Gastrocnemius medialis (tissue), 4 donors: ENCODE results near the gene EPB41L4A. TPM values are rescaled to one million over a fixed set of nuclear protein-coding genes. Genes with fewer than 3 reads are reported as not detected.

ENCODE experiments used
- ATAC-seq, 2 donors: fragments of 150-250 bp; one replicate each; pipeline ENCODE4 v1.9.1; 2016
- DNase-seq, 2 donors: peaks; one replicate each; pipeline ENCODE4 v3.0.0-alpha.2; 2019
- H3K27ac ChIP-seq, 4 donors: fragments of 200-600 bp; sonication (generic); 1 replicate in 1 of 4; 2 replicates in 3 of 4; pipeline ENCODE4 v1.5.1; 2016 to 2018; ENCODE audit warnings: mild to moderate bottlenecking in 2 of 4, moderate library complexity in 1 of 4
- H3K27me3 ChIP-seq, 3 donors: fragments of 200-600 bp; sonication (generic) in 2 of 3; 1 replicate in 1 of 3; 2 replicates in 2 of 3; pipeline versions ENCODE4 v1.5.1 to v1.6.0; 2016 to 2019; ENCODE audit warnings: mild to moderate bottlenecking in 1 of 3, moderate library complexity in 1 of 3
- H3K36me3 ChIP-seq, 2 donors: fragments of 200-600 bp; sonication (generic) in 1 of 2; one replicate each; pipeline ENCODE4 v1.5.1; 2017 to 2018
- H3K4me1 ChIP-seq, 2 donors: fragments of 200-600 bp; sonication (generic) in 1 of 2; one replicate each; pipeline ENCODE4 v1.5.1; 2016 to 2017; ENCODE audit warnings: mild to moderate bottlenecking in 2 of 2
- H3K4me3 ChIP-seq, 4 donors: fragments of 200-600 bp; sonication (generic) in 3 of 4; 1 replicate in 1 of 4; 2 replicates in 3 of 4; pipeline ENCODE4 v1.5.1; 2016 to 2019; ENCODE audit warnings: mild to moderate bottlenecking in 2 of 4
- H3K9me3 ChIP-seq, 3 donors: fragments of 200-600 bp; sonication (generic) in 2 of 3; 1 replicate in 1 of 3; 2 replicates in 2 of 3; pipeline ENCODE4 v1.5.1; 2016 to 2019
- CTCF ChIP-seq, 5 experiments: fragments of 450-650 bp in 3 of 5; fragments of 200-600 bp in 2 of 5; sonication (generic) in 2 of 5; IDR thresholded peaks in 4 of 5; conservative IDR thresholded peaks in 1 of 5; 1 replicate in 4 of 5; 2 replicates in 1 of 5; pipeline ENCODE4 v1.5.1; 2016 to 2019; ENCODE audit warnings: antibody characterized with exemption in 5 of 5, mild to moderate bottlenecking in 3 of 5, moderate library complexity in 3 of 5
- POLR2A ChIP-seq, 2 donors: fragments of 450-650 bp; IDR thresholded peaks; one replicate each; pipeline ENCODE4 v1.6.1; 2017; ENCODE audit warnings: antibody characterized with exemption in 2 of 2, mild to moderate bottlenecking in 2 of 2, moderate library complexity in 2 of 2
- in situ Hi-C, 4 donors: fragments of 200-750 bp; cut with MboI; loops; one replicate each; pipeline versions ENCODE4 v1.15.0 to v1.8.0; 2017; ENCODE audit warnings: low sequenced_read_pairs in 4 of 4
- intact Hi-C: fragments of 100-400 bp; cut with DNase I; formaldehyde crosslinking; loops from one replicate; pipeline ENCODE4 v1.15.1; 2023; ENCODE audit warnings: low total_unique reads
- total RNA-seq, 4 donors: library from RNA; depleted of rRNA; stranded (reverse); fragments of >200 nt; gene quantifications; one replicate each; pipeline versions ENCODE4 v1.1.0 to v1.2.3, GENCODE V29; 2016

The EPB41L4A gene
- total RNA-seq, 4 donors from 2014 or later: 1.8 to 10.6 (median 3.8) TPM

DNA sequence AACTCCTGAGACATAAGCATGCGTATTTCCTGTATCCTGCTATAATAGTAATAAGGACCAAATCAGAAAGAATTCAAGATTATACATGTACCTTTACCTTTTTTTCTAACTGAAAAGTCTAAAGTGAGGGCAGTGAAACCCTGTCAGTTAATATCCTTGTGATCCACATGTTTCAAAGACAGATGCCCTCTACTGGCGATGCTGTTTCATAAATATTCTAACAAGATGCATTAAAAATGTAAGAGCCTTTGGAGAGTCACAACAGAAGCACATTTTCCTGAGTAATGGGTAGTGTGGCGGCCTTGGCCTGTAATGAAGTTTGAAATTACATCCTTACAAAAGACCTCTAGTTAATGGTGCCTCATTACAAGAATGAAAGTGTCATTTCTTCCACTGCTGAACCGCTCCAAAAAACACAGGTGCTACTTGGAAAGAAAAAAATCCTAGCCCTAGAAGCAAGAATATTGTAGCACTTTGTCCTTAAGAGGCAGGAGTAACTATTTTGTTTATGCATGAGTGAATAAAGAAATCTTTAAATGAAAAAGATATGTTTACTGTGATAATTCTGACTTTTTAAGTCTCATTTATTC lies 232.6 kb downstream of the EPB41L4A start:
- ATAC-seq (no peak), DNase-seq (no peak)
- Histone ChIP-seq H3K27ac (no peak overlapping the region), H3K27me3 (no peaks in the 10 kb centered on the region), H3K36me3 (no peaks in the 10 kb centered on the region), H3K4me3 (no peak overlapping the region), H3K9me3 (no peaks in the 10 kb centered on the region), H3K4me1 (no peaks in the 10 kb centered on the region)
- in situ Hi-C loops (loop anchor here in 1 of 4 donors (25.0 kb wide), 1 partner anchor 551 kb away; the partner anchor contains the start of gene APC), intact Hi-C loops (no loop called here)
- TF ChIP-seq CTCF (IDR thresholded peaks at IDR 0.05 in 4 of 5, conservative IDR thresholded peaks at IDR 0.05 in 1 of 5) (peak in 2 of 5 experiments; percentile 30 to 55), POLR2A (IDR thresholded peaks at IDR 0.05) (no peak)

- no peak for ATAC-seq
- intact Hi-C loops: no loop called here
- Histone ChIP-seq H3K9me3 (no peaks in the 10 kb centered on the region), H3K27ac (no peak overlapping the region), H3K36me3 (no peaks in the 10 kb centered on the region), H3K27me3 (no peaks in the 10 kb centered on the region), H3K4me1 (no peaks in the 10 kb centered on the region), H3K4me3 (no peak overlapping the region)
- no peak for TF ChIP-seq POLR2A (IDR thresholded peaks at IDR 0.05)
- no peak for DNase-seq
- in situ Hi-C loops: loop anchor here in 1 of 4 donors (25.0 kb wide), 1 partner anchor 553 kb away; the partner anchor contains the start of gene APC
These were observed 235.2 kb downstream of the EPB41L4A start for GRCh38 chr5:112183874-112184273.

DNA sequence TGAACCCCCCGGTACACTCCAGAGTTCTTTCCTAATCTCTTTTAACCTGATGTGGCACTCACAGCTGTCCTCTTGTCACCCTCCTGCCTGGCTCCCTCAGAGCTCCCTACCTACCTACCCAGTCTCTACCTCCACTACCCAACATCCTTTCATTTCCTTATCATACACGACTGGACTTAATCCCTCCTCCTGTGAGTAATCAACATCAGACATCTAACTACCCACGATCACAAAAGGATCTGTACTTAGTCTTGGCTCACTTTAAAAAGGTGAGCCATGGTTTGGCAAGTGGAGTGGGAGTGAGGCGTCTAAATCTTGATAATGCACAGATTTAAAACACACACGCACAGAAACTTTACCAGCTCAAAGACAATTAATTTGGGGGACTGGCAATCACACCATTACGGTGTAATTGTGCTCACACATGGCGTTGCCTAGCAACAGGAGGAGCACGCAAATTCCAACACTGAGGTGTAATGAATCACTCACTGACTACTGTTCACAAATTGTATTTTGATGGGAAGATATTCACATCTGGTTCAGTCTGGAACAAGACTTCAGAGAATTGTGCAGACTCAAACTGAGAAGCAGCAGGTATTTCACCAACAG lies 235.9 kb downstream of the EPB41L4A start:
- Histone ChIP-seq H3K4me1 (no peaks in the 10 kb centered on the region), H3K36me3 (no peaks in the 10 kb centered on the region), H3K4me3 (no peak overlapping the region), H3K27me3 (no peaks in the 10 kb centered on the region), H3K27ac (no peak overlapping the region), H3K9me3 (no peaks in the 10 kb centered on the region)
- DNase-seq: no peak
- no peak for TF ChIP-seq CTCF (IDR thresholded peaks at IDR 0.05 in 4 of 5, conservative IDR thresholded peaks at IDR 0.05 in 1 of 5)
- intact Hi-C loops: no loop called here
- in situ Hi-C loops: loop anchor here in 1 of 4 donors (25.0 kb wide), 1 partner anchor 554 kb away; the partner anchor contains the start of gene APC
- ATAC-seq: no peak

GRCh38 chr5:112179290-112179689 lies 239.8 kb downstream of the EPB41L4A start:
- Histone ChIP-seq H3K27ac (no peak overlapping the region), H3K4me3 (no peak overlapping the region), H3K27me3 (no peaks in the 10 kb centered on the region), H3K36me3 (no peaks in the 10 kb centered on the region), H3K4me1 (peaks cover 0 to 6% of the 10 kb centered on the region in 2 donors), H3K9me3 (no peaks in the 10 kb centered on the region)
- TF ChIP-seq CTCF (IDR thresholded peaks at IDR 0.05 in 4 of 5, conservative IDR thresholded peaks at IDR 0.05 in 1 of 5): no peak
- TF ChIP-seq POLR2A (IDR thresholded peaks at IDR 0.05): no peak
- intact Hi-C loops (no loop called here), in situ Hi-C loops (loop anchor here in 1 of 4 donors (10.0 to 25.0 kb wide), 2 partner anchors 246 to 558 kb away; partner anchors contain the start of gene APC)
- no peak for ATAC-seq
- no peak for DNase-seq

GRCh38 chr5:112174959-112175594 lies 244.0 kb downstream of the EPB41L4A start:
- Histone ChIP-seq H3K36me3 (no peaks in the 10 kb centered on the region), H3K4me3 (no peak overlapping the region), H3K4me1 (peaks cover 0 to 6% of the 10 kb centered on the region in 2 donors), H3K9me3 (no peaks in the 10 kb centered on the region), H3K27ac (no peak overlapping the region), H3K27me3 (no peaks in the 10 kb centered on the region)
- TF ChIP-seq POLR2A (IDR thresholded peaks at IDR 0.05) (no peak), CTCF (IDR thresholded peaks at IDR 0.05 in 4 of 5, conservative IDR thresholded peaks at IDR 0.05 in 1 of 5) (peak; percentile 22 to 69 (median 53))
- ATAC-seq: peak in 1 of 2 donors; percentile 56
- intact Hi-C loops: loop anchor here (1.0 kb wide), 1 partner anchor 245 kb away; no protein-coding TSS in a partner anchor
- no peak for DNase-seq
- in situ Hi-C loops: loop anchor here in 3 of 4 donors (10.0 to 25.0 kb wide), 5 partner anchors 250 to 1438 kb away; partner anchors contain the start of genes APC (in 2 of the 3), SLC25A46 (in 1 of the 3) and TMEM232 (in 1 of the 3)
